Mesendoderm (in vitro differentiated cells): ENCODE results near the gene FRMD5.
"Not testable (repeated sequence)": the region's sequence is repeated elsewhere in the genome, so short reads cannot be mapped to it uniquely, and the experiment has no call there.

Experiments used
- DNase-seq: peaks from one replicate; pipeline ENCODE4 v3.0.0; 2013
- H2AK5ac ChIP-seq: 2 replicates; pipeline ENCODE4 v1.6.1; 2013; ENCODE audit warnings: low read length, inconsistent platforms
- H2BK120ac ChIP-seq: 2 replicates; pipeline ENCODE4 v1.6.1; 2013; ENCODE audit warnings: low read depth, mild to moderate bottlenecking, low read length, moderate library complexity, mixed read lengths
- H2BK15ac ChIP-seq: replicated peaks from 2 replicates; pipeline ENCODE4 v1.6.1; 2013; ENCODE audit warnings: low read depth, mild to moderate bottlenecking, moderate library complexity
- H2BK5ac ChIP-seq: 2 replicates; pipeline ENCODE4 v1.6.1; 2013; ENCODE audit warnings: low read length, inconsistent platforms
- H3K18ac ChIP-seq: 2 replicates; pipeline ENCODE4 v1.6.1; 2013; ENCODE audit warnings: mild to moderate bottlenecking, low read length, mixed read lengths
- H3K23ac ChIP-seq: one replicate; pipeline ENCODE4 v1.6.1; 2013; ENCODE audit warnings: low read length
- H3K27ac ChIP-seq: 2 replicates; pipeline ENCODE4 v1.5.1; 2013; ENCODE audit warnings: low read depth, mild to moderate bottlenecking, inconsistent platforms, low read length, moderate library complexity
- H3K27me3 ChIP-seq: 2 replicates; pipeline ENCODE4 v1.6.1; 2013; ENCODE audit warnings: low read length, control low read depth, mild to moderate bottlenecking, inconsistent platforms; ENCODE audit not compliant: insufficient read depth, poor library complexity
- H3K36me3 ChIP-seq: 2 replicates; pipeline ENCODE4 v1.6.1; 2013; ENCODE audit warnings: low read length, inconsistent platforms; ENCODE audit not compliant: control insufficient read depth, insufficient read depth
- H3K4ac ChIP-seq: one replicate; pipeline ENCODE4 v1.6.1; 2013; ENCODE audit warnings: low read depth, mild to moderate bottlenecking, low read length, moderate library complexity
- H3K4me1 ChIP-seq: 2 replicates; pipeline ENCODE4 v1.6.1; 2013; ENCODE audit warnings: low read depth, low read length, inconsistent platforms; ENCODE audit not compliant: control insufficient read depth
- H3K4me2 ChIP-seq: 2 replicates; pipeline ENCODE4 v1.6.1; 2013; ENCODE audit warnings: low read length
- H3K4me3 ChIP-seq: 2 replicates; pipeline ENCODE4 v1.5.1; 2013; ENCODE audit warnings: mild to moderate bottlenecking, low read length
- H3K56ac ChIP-seq: one replicate; pipeline ENCODE4 v1.6.1; 2013; ENCODE audit warnings: low read length
- H3K79me1 ChIP-seq: 2 replicates; pipeline ENCODE4 v1.6.1; 2013; ENCODE audit warnings: low read length, inconsistent platforms
- H3K79me2 ChIP-seq: 2 replicates; pipeline ENCODE4 v1.6.1; 2013; ENCODE audit warnings: mild to moderate bottlenecking, low read length; ENCODE audit not compliant: control insufficient read depth, insufficient read depth
- H3K9ac ChIP-seq: 2 replicates; pipeline ENCODE4 v1.6.1; 2013; ENCODE audit warnings: low read length, inconsistent platforms
- H4K5ac ChIP-seq: one replicate; pipeline ENCODE4 v1.6.1; 2013; ENCODE audit warnings: low read length
- H4K8ac ChIP-seq: one replicate; pipeline ENCODE4 v1.6.1; 2013; ENCODE audit warnings: low read depth, mild to moderate bottlenecking, control low read depth, low read length, moderate library complexity
- WGBS: extraction: QIAGEN DNeasy Blood & Tissue Kit; methylation state at CpG from one replicate; pipeline ENCODE4 v1.1.7; 2013; ENCODE audit warnings: low lambda C conversion rate, missing lambda C conversion rate; ENCODE audit not compliant: insufficient coverage; ENCODE audit errors: extremely low coverage; 5-methylcytosine and 5-hydroxymethylcytosine counted together

Gene FRMD5

DNA sequence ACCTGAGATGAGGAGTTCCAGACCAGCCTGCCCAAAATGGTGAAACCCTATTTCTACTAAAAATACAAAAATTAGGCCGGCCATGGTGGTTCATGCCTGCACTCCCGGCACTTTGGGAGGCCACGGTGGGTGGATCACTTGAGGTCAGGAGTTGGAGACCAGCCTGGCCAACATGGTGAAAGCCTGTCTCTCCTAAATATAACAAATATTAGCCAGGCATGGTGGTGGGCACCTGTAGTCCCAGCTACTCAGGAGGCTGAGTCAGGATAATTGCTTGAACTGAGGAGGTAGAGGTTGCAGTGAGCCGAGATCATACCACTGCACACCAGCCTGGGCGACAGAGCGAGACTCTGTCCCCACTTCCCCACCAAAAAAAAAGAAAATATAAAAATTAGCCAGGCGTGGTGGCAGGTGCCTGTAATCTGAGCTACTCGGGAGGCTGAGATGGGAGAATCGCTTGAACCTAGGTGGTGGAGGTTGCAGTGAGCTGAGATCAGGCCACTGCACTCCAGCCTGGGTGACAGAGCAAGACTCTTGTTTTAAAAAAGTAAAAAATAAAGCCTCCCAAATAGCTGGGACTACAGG is 364.3 kb downstream of the FRMD5 start:
- not testable (repeated sequence) for H3K36me3 ChIP-seq, H3K79me1 ChIP-seq, H2BK15ac ChIP-seq, H3K9ac ChIP-seq, H2AK5ac ChIP-seq, H3K4me3 ChIP-seq, H3K79me2 ChIP-seq, H3K4me1 ChIP-seq, H3K4me2 ChIP-seq, H2BK120ac ChIP-seq, H2BK5ac ChIP-seq, H3K23ac ChIP-seq, H3K27me3 ChIP-seq, H4K8ac ChIP-seq, H4K5ac ChIP-seq, H3K18ac ChIP-seq, H3K4ac ChIP-seq, H3K27ac ChIP-seq, DNase-seq, H3K56ac ChIP-seq
- no CpG with 5 or more reads among the region's 9 CpGs for WGBS

DNA sequence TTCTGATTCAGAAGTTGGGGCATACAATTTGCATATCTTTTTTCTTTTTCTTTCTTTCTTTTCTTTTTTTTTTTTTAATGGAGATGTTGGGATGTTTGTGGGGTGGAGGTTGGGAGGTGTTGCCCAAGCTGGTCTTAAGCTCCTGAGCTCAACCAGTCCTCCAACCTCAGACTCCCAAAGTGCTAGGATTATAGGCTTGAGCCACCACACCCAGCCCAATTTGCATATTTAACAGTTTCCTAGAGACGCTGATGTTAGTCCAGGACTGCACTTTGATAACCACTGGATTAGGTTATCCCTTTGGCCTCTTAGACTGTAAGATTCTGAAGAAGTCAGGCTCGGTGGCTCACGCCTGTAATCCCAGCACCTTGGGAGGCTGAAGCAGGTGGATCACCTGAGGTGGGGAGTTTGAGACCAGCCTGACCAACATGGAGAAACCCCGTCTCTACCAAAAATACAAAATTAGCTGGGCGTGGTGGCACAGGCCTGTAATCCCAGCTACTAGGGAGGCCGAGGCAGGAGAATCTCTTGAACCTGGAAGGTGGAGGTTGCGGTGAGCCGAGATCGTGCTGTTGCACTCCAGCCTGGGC is 365.0 kb downstream of the FRMD5 start:
- not testable (repeated sequence) for H3K18ac ChIP-seq, H3K27ac ChIP-seq, H3K36me3 ChIP-seq, H3K4me3 ChIP-seq, H3K56ac ChIP-seq, H2BK5ac ChIP-seq, H3K4me1 ChIP-seq, H2AK5ac ChIP-seq, H4K5ac ChIP-seq, H3K79me2 ChIP-seq, H3K23ac ChIP-seq, H2BK120ac ChIP-seq, H3K4me2 ChIP-seq, H4K8ac ChIP-seq, H3K4ac ChIP-seq, H3K9ac ChIP-seq, H2BK15ac ChIP-seq, H3K79me1 ChIP-seq, DNase-seq, H3K27me3 ChIP-seq
- WGBS, result no CpG with 5 or more reads among the region's 9 CpGs

GRCh38 chr15:43828061-43828657 is 366.9 kb downstream of the FRMD5 start:
- H2BK120ac ChIP-seq, result no peak overlapping the region
- H3K27ac ChIP-seq, result no peak overlapping the region
- peaks cover 1% of the 10 kb centered on the region for H3K79me1 ChIP-seq
- no peak for DNase-seq
- no peak overlapping the region for H3K4me2 ChIP-seq
- H3K79me2 ChIP-seq, result peaks cover 2% of the 10 kb centered on the region
- H3K23ac ChIP-seq, result no peak overlapping the region
- no peaks in the 10 kb centered on the region for H3K4me1 ChIP-seq
- H3K9ac ChIP-seq, result peak overlapping the region; percentile 33
- H2AK5ac ChIP-seq, result no peak overlapping the region
- no peak overlapping the region for H4K5ac ChIP-seq
- no peak overlapping the region for H2BK15ac ChIP-seq
- H4K8ac ChIP-seq, result no peak overlapping the region
- no peak overlapping the region for H3K18ac ChIP-seq
- no CpG with 5 or more reads among the region's 6 CpGs for WGBS
- no peak overlapping the region for H3K4ac ChIP-seq
- no peak overlapping the region for H3K56ac ChIP-seq
- no peak overlapping the region for H2BK5ac ChIP-seq
- no peaks in the 10 kb centered on the region for H3K36me3 ChIP-seq
- no peaks in the 10 kb centered on the region for H3K27me3 ChIP-seq
- H3K4me3 ChIP-seq, result no peak overlapping the region

DNA sequence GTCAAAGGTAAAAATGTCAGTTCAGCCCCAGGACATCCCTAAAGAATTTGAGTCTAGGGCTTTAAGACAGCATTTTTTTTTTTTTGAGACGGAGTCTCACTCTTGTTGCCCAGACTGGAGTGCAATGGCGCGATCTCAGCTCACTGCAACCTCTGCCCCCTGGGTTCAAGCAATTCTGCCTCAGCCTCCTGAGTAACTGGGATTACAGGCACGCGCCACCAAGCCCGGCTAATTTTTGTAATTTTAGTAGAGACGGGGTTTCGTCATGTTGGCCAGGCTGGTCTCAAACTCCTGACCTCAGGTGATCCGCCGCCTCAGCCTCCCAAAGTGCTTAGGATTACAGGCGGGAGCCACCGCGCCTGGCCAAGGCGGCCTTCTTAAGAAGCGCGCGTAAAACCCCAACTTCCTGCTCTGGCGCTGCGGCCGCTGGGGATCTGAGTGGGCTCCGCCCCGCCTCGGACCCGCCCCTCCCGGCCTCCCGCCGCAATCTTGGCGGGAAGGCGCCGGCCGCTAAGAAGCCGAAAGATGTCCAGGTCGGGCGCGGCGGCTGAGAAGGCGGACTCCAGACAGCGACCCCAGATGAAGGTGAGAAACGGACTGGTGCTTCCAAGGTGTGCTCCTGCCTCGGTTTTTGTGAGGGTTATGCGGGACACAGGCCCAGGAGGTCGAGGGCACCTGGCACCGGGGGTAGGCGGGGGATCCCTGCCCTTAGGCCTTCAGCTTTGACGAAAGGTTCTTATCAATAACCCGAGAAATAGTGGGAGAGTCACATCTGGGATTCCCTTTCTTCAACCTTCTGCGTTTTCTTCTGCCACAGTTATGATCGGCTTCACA is 368.3 kb downstream of the FRMD5 start, which contains the start of gene WDR76:
TSS of gene WDR76 (plus strand) at position 495 of the 834 bp plus-strand sequence. CDS start at position 526, 31 bp downstream.
- no peak within 1 kb of the TSS for H3K4ac ChIP-seq
- H2AK5ac ChIP-seq, result no peak within 1 kb of the TSS
- H4K5ac ChIP-seq, result peak within 1 kb of the TSS; percentile 87
- no peak within 1 kb of the TSS for H2BK15ac ChIP-seq
- H3K79me1 ChIP-seq, result peaks cover 1% of the 10 kb centered on the region
- H3K36me3 ChIP-seq, result no peaks in the 10 kb centered on the region
- H3K9ac ChIP-seq, result peak within 1 kb of the TSS; percentile 83
- H3K4me1 ChIP-seq, result no peaks in the 10 kb centered on the region
- H3K4me2 ChIP-seq, result peak within 1 kb of the TSS; percentile 30
- no peak within 1 kb of the TSS for H2BK120ac ChIP-seq
- peak within 1 kb of the TSS; percentile 59 for H3K4me3 ChIP-seq
- H3K23ac ChIP-seq, result no peak within 1 kb of the TSS
- no peak within 1 kb of the TSS for H4K8ac ChIP-seq
- peak within 1 kb of the TSS; percentile 90 for H3K56ac ChIP-seq
- H3K27me3 ChIP-seq, result no peaks in the 10 kb centered on the region
- no peak within 1 kb of the TSS for H3K27ac ChIP-seq
- H2BK5ac ChIP-seq, result no peak within 1 kb of the TSS
- H3K18ac ChIP-seq, result no peak within 1 kb of the TSS
- peaks cover 2% of the 10 kb centered on the region for H3K79me2 ChIP-seq
- WGBS, result no CpG with 5 or more reads among the region's 48 CpGs
- peak; percentile 95 for DNase-seq

DNA sequence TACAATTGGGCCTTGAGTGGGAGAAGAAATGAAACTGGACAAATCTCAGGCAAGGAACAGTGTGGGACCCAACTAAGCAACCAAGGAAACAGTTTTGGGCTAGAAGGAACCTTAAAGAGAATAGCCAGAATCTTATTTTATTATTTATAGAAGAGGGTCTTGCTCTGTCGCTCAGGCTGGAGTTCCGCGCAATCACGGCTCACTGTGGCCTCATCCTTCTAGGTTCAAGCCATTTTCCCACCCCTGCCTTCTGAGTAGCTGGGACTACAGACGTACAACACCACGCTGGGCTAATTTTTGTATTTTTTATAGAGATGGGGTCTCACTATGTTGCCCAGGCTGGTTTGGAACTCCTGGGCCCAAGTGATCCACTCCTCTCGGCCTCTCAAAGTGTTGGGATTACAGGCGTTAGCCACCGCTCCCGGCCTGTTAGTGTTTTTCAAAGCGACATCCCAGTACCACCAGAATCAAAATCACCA is 369.0 kb downstream of the FRMD5 start:
- no peak overlapping the region for H3K9ac ChIP-seq
- no peak overlapping the region for H2AK5ac ChIP-seq
- no peak overlapping the region for H3K4ac ChIP-seq
- no peak overlapping the region for H2BK5ac ChIP-seq
- H3K79me1 ChIP-seq, result peaks cover 1% of the 10 kb centered on the region
- no peaks in the 10 kb centered on the region for H3K27me3 ChIP-seq
- no peak overlapping the region for H3K4me2 ChIP-seq
- no peak overlapping the region for H2BK15ac ChIP-seq
- WGBS, result no CpG with 5 or more reads among the region's 11 CpGs
- H4K5ac ChIP-seq, result peak overlapping the region; percentile 87
- H2BK120ac ChIP-seq, result no peak overlapping the region
- H4K8ac ChIP-seq, result no peak overlapping the region
- H3K4me3 ChIP-seq, result no peak overlapping the region
- no peak overlapping the region for H3K23ac ChIP-seq
- H3K27ac ChIP-seq, result no peak overlapping the region
- H3K4me1 ChIP-seq, result no peaks in the 10 kb centered on the region
- H3K36me3 ChIP-seq, result no peaks in the 10 kb centered on the region
- no peak overlapping the region for H3K56ac ChIP-seq
- H3K18ac ChIP-seq, result no peak overlapping the region
- peaks cover 2% of the 10 kb centered on the region for H3K79me2 ChIP-seq
- no peak for DNase-seq
